NOMO-1 treated with dmso at 0.1 percent for 144 hours (cell line): ENCODE data around the gene RPL15.
A peak's percentile ranks its signal among the peaks of the same experiment; 100 is the strongest.

Source experiments
- DNase-seq: peaks from one replicate; lab custom pipeline; 2025; ENCODE audit not compliant: unreplicated experiment; lab: John Stamatoyannopoulos, UW

The RPL15 gene

DNA sequence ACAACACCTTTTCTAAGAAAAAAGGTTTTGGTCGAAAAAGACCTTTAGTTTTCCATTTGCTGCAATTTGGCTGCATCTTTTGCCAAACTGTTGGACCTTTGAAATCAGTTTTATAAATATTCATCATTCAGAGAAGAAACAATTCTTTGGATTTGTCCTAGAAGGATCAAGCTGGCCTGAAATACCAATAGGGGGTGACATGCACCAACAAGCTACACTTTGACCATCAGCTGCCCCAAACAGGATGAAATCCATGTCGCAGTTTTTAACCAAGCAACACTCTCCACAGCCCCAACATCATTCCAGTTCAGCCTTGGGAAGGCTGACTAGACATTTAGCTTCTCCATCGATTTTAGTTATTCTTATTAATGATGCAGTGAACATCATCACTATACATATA lies 9.8 kb downstream of the RPL15 start:
- no peak for DNase-seq

DNA sequence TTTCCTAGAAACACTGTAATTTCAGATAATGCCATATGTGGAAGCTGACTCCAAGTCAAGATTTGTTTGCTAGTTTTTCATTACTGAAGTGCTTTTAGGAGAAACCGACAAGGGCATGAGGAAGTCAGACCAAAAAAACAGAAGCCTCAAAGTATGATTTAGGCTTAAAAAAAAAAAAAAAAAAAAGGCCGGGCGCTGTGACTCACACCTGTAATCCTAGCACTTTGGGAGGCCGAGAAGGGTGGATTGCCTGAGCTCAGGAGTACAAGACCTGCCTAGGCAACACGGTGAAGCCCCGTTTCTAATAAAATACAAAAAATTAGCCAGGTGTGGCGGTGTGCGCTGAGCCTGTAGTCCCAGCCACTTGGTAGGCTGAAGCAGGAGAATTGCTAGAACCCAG lies 11.6 kb downstream of the RPL15 start:
- DNase-seq: peak; percentile 19

DNA sequence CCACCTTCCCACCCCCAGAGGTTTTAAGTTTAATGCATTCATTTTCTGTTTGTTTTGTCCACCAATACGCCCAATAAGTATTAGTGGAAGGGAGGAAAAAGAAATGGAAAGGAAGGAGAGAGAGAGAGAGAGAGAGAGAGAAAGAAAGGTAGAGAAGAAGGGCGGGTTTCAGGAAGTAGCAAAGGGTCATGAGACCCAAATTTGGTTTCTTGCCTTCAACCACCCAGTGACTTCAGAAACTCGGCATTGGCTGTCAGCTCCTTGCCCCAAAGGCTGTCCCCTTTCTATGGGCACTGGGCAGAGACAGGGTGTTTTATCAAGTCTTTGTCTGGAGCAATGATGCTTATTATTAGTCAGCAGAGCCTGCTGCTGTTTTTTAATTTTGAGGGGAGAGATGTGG lies 14.7 kb downstream of the RPL15 start:
- DNase-seq: no peak

DNA sequence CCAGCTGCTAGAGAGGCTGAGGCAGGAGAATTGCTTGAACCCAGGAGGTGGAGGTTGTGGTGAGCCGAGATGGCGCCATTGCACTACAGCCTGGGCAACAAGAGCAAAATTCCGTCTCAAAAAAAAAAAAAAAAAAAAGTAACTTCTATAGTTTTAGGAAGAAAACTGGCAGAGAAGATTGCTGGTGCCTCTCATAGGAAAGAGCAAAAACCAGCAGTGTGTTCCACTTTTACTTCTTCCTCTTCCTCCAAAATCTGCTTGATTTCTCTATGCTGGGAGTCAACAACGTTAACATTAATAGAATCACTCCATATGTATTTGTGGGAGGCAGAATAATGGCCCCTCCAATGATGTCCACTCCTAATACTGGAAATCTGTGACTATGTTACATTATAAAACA lies 15.6 kb downstream of the RPL15 start:
- DNase-seq: no peak

DNA sequence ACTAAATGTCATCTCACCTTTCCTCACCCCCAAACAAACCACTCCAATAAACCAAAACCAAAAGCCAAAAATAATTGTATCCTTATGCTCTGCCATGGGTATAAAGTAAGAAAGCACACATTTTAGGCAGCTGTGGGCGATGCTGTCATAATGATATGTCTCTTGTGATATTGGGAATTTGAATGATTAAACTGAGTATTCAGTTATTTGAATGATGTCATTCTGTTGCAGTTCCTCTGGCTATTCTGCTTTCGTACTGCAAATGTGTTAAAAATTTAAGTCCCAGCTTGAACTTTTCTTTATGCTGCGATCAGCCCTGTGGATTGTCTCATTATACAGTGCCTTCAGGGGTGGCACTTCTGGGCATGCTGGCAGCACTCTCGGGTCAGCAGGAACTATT lies 17.3 kb downstream of the RPL15 start:
- no peak for DNase-seq

DNA sequence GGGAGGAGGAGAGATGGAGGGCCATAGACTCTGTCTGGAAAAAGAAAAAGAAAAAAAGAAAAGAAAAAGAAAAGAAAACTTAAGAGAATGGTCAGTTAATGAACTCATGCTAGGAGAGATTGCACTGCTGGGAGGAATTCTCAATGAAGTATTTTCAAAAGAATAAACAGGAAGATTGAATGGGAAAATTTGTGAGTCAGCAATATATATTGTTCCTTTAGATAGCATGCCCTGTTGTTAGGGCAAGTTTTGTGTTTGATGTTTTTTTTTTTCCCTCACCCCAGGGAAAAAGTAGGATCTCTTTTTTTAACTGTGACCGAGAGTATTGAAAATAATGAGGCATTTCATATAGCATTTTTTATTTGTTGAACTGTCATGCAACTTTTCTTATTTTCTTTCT lies 20.4 kb downstream of the RPL15 start:
- DNase-seq: no peak

DNA sequence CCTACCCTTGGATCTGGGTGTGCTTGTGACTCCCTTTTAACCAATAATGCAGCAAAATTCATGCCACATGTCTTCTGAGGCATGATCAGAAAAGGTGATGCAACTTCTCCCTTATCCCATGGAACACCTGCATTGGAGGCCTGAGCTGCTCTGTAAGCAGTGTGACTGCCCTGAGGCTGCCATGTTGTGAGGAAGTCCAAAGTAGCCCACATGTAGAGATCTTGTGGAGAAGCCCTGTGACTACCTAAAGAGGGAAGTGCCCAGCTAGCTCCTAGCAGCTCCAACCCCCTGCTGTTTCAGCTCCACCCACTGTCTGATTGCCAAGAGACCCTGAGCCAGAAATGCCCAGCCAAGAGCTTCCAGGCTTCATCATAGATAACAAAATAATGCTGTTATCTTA lies 21.8 kb downstream of the RPL15 start:
- no peak for DNase-seq

DNA sequence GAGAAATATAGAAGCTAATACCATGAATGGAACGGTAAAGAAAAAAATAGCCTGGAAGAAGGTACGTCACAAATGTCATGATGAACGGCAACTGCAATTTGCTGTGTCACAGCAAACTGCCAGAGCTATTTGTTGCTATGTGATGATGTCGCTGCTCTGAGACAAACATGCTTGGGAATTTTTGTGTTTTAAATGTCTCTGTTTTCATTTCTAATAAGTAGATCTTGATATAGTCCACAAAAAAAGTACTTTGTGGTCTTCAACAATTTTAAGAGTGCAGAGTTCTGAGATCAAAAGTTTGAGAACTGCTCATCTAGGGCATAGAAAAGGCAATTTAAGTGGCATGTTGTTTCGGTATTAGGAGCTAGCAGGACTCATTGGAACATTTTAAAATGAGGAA lies 23.8 kb downstream of the RPL15 start:
- no peak for DNase-seq

DNA sequence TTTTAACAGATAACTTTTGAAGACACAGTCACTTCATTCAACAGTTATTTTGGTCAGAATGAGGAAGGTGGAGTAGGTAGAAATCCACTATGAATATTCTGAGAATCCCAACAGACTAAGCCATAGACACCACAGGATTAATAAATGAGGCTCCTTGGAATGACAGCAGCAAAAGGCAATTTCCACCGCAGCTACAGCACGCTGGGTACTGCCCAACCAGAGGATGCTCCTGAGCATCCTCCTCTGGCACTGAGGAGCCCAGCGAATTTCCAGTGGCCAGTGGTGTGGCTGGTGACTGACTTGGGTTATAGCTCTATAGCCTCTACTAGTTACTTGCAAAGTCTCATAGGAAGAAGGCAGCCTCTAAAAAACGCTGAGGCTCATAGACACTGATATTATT lies 24.5 kb downstream of the RPL15 start:
- no peak for DNase-seq

DNA sequence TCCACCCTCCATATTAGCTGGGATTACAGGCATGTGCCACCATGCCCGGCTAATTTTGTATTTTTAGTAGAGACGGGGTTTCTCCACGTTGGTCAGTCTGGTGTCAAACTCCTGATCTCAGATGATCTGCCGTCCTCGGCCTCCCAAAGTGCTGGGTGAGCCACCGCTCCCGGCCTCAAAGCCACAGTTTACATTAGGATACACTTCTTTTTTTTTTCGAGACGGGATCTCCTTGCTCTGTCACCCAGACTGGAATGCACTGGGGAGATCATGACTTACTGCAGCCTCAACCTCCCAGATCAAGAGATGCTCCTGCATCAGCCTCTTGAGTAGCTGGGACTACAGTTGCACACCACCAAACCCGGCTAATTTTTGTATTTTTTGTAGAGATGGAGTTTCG lies 25.6 kb downstream of the RPL15 start:
- no peak for DNase-seq

DNA sequence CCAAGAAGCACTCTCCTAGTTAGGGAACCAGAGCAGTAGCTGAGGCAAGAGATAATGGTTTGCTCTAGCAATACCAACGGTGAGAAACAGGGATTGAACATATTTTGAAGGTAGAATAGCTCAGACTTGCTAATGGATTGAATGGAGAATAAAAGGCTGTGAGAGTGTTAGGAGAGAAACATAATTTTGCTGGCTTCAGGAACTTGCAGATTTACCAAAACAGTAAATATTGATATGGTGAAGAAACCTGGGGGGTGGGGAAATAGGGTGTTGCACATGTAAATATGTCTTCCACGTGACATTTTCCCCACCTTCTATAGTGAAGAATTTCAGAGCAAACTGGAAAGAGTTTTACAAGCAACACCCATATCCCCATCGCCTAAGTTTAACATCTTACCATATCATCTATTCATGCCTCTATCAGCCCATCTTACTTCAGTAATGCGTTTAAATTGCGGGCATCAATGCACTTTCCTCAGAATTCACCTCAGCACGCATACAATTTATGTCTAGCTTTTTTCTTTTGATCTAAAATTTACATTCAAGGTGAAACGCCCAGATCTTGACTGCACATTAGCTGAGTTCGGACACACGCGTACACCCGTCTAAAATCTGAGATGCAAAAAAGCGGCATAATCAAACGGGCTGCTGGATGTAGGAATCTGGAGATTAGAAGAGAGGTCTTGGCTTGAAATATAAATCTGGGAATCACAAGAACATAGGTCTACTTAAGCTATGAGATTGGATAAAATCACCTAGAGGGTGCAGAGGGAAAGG lies 27.3 kb downstream of the RPL15 start:
- DNase-seq: no peak

DNA sequence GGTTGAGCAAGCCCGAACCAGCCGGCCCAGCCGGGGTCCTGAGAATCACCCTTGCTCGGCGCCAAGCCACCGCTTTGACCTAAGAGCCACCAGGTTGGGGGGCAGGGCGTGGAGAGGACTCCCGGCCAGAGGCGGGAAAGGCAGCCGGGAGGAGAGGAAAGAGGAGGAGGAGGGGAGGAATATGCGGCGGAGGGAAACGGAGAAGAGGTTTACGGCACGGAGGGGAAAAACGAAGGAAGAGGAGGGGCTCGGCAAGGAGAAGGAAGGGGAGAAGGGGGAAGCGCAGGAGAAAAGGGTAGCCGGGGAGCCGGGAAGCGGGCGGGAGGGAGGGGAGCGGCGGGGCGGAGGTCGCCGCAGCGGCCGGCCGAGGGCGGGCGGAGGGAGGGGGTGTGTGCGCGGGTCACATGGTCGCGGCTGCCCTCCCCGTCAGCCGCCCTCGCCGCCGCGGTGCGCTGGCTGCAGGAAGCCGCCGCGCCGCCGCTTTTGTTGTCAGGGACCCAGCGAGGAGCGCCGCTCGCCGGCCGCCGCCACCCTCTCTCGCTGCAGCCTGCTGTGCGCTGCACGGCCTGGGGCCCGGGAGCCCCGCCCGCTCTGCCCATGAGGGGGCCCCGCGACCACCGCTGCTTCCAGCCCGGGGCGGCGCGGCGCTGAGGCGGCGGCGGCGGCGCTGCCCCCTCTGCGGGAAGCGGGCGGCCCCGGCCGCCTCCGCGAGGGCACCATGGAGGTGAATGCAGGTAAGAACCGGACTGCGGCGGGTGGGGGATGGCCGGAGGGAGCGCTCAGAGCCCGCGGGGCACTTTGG lies 28.1 kb downstream of the RPL15 start, which contains the start of gene NR1D2:
Gene NR1D2 (plus strand): TSS at position 426 of the 802 bp plus-strand sequence. CDS start 293 bp downstream, at position 719.
- DNase-seq: peak; percentile 60

DNA sequence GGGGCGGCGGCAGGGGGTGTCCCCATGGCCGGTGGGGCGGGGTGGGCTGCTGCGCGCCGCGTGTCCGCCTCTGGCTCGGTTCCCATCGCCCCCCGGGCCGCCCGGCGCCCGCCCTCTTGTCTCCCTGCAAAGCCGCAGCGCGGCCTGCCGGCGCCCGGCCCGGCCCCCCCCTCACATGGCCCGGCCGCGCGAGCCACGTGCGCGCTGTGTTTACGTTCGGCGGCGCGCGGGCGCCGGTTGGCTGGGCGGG lies 28.7 kb downstream of the RPL15 start:
- DNase-seq: no peak

DNA sequence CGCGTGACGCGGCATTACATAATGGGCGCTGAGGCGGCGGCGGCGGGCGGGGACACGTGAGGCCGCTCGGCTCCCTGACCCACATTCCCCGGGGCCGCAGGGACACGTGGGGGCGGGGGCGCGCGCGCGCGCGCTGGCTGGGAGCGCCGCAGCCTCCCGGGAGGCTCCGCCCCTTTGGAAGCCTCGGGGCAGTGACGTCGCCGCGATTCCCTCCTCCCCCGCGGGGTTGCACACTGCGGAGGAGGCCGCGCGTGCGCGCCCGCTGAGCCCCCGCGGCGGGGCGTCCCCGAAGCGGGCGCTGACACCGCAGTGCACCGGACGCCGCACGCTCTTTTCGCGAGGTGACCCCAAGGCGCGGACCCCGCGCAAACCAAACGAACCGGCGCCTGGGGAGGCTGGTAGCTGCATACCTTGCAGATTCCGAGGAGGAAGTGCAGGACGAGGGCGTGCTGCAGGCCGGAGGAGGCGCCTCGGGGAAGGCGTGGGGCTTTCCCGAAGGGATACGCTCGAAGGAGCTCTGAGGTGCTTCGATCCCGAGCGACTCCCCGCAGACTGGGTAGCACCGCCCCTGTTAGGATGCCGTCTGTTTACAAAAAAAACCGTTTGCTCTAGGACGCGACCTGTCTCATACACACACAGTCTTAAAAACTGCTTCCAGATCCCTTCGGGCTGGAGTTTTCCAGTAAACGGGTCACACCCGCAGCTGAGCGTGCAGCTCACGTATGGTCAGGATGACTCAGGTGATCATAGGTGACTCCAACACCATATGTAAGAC lies 29.2 kb downstream of the RPL15 start:
- peak; percentile 87 for DNase-seq

DNA sequence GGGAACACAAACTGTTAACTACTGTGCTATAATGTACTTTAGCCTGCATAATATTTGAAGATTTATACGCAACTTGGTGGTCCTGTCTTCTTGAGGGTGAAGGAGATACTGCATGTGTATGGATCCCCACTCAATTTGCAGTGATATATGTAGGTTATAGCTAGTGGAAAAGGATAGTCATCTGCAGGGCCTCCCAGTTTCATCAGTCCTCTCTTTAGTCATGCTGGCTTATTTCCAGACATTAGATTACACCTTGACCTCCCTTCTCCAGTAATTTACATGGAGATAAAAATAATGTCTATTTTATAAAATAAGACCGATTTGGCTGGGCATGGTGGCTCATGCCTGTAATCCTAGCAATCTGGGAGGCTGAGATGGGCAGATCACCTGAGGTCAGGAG lies 31.8 kb downstream of the RPL15 start:
- no peak for DNase-seq

DNA sequence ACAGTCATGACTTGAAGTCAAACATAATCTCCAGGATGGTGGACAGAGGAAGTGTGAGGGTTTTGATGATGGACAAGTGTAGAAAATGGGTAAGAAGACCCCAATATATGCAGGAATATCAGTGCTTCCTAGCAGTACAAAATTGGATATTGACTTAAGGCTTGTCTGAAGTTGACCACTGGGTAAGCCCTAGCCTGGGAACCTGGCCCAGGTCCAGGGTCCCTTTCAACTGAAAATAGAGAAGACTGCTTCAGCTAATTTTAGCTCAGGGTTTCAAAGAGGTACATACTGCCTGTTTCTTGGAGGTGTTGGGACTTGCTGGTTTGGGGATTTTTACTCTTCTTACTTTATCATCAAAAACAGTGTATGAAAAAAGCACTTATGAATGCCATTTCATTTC lies 32.9 kb downstream of the RPL15 start:
- no peak for DNase-seq

DNA sequence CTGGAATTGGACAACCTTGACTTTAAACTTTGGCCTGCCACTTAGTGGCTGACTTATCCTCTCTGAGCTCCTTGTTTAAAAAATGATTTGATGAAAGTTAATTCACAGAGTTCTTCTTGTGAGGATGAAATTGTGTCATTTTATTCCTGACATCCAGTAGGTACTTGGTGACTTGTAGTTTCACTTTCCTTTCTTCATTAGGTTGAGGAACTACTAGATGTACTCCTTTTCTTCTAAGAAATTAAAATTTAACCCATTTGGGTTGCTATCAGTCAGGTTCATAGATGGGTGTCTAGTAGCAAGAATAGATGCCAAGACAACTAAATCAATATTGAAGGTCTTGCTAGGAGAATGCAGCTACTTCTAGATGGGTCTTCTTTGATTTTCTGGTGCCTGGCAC lies 33.4 kb downstream of the RPL15 start:
- no peak for DNase-seq

DNA sequence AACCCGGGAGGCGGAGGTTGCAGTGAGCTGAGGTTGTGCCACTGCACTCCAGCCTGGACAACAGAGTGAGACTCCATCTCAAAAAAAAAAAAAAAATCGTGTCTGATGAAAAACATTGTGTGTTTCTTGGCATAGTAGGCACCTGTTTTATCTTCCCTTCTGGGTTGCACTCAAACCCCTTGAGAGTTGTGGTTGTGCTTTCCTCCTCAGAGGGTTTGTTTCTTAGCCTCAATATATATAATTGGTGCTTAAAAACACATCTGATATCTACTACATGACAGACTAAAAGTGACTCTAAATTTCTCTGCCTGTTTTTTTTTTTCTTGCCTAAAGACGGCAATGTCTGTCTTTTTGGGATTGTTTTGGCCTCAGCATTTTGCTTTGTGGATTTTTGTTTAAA lies 35.7 kb downstream of the RPL15 start:
- no peak for DNase-seq

DNA sequence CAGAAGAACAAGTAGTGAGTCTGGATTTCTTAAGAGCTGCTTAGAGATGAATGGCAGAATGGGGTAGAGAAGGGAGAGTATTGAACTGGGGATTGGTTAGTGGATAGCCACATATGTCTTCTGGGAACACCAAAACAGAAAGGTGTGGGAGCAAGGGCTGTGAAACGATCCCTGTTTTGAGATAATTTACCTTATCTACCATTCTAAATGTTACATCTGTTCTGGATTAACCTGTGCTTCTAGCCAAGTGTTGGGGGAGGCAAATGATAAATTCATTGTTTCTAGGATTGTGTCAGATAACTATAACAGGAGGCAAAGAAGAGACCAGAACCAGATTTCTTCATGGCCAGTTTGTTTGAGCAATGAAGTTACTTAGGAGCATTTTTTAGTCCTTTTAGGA lies 36.6 kb downstream of the RPL15 start:
- DNase-seq: no peak

DNA sequence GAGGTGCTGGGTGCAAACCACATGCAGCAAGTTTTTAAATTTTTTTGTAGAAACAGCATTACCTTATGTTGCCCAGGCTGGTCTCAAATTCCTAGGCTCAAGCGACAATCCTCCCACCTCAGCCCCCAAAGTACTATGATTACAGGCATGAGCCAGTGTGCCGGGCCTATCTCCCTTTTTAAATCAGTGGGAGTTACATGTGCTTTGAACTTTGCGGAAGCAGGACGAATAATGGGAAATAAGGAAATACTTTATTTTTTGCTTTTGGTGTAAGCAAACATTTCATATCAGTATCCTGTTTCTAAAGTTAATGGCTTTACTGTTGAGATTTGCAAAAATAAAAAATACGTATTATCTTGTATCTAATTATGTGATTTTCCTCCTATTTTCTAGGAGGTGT lies 37.2 kb downstream of the RPL15 start:
- no peak for DNase-seq

DNA sequence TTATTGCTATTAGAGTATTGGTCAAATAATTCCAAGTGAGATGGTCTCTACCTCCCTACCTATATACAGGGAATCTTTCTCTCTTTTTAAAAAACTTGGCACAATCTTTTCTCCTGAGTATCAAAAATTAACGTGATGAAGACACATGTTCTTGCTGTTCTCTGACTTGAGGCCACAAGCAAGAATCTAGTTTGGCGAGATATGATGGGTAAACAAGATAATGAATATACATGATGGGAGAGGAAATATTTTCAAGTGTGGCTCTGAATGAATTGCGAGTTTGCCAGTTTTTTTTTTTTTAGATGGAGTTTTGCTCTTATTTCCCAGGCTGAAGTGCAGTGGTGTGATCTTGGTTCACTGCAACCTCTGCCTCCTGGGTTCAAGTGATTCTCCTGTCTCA lies 39.8 kb downstream of the RPL15 start:
- DNase-seq: no peak
